Endothelial cell of umbilical vein (primary cell): ENCODE measurements around the gene PCDH9. TPM values are rescaled to one million over a fixed set of nuclear protein-coding genes. Genes with fewer than 3 reads are reported as not detected.

Experiments used
- BruUV-seq: library from RNA; stranded (reverse); fragments of 400-500 nt; replicated peaks from 2 replicates; lab custom pipeline; 2021; lab: Mats Ljungman, UMichigan
- CTCF ChIA-PET: fragments of 300-600, 350-600 bp; sonication (Branson Sonifier 250); formaldehyde crosslinking; loops from one replicate; lab custom pipeline; 2021; ENCODE audit warnings: antibody characterized with exemption, inconsistent platforms; lab: Charles Lee
- POLR2A ChIA-PET: fragments of 300-600, 350-600 bp; sonication (Branson Sonifier 250); formaldehyde crosslinking; loops from one replicate; lab custom pipeline; 2021; ENCODE audit warnings: antibody characterized with exemption, inconsistent platforms; lab: Charles Lee
- DNase-seq: peaks from one replicate; pipeline ENCODE4 v3.0.0-alpha.2; 2011; ENCODE audit warnings: low read depth, low spot score
- FAIRE-seq: peaks from 2 replicates; lab custom pipeline; 2011; peaks lifted over from hg19 to GRCh38; lab: Jason Lieb, UNC
- H2AFZ ChIP-seq: 2 replicates; pipeline ENCODE4 v1.6.0; 2012; ENCODE audit warnings: low read depth, low read length, control low read depth, inconsistent platforms
- H3K27ac ChIP-seq: 2 replicates; pipeline ENCODE4 v1.5.1; 2011; ENCODE audit warnings: low read depth, mild to moderate bottlenecking, control low read depth, low read length, moderate library complexity; ENCODE audit not compliant: insufficient read depth
- H3K27me3 ChIP-seq, 2 experiments: 2 replicates each; pipeline versions ENCODE4 v1.6.0 to v1.6.1; 2011; ENCODE audit warnings: low read length in 2 of 2, mixed read lengths in 1 of 2; ENCODE audit not compliant: control insufficient read depth in 2 of 2, insufficient read depth in 2 of 2
- H3K36me3 ChIP-seq, 2 experiments: 2 replicates in 1 of 2; 3 replicates in 1 of 2; pipeline ENCODE4 v1.5.1; 2011; ENCODE audit warnings: low read length in 2 of 2, mild to moderate bottlenecking in 1 of 2, moderate library complexity in 1 of 2; ENCODE audit not compliant: control insufficient read depth in 2 of 2, insufficient read depth in 2 of 2; ENCODE audit errors: extremely low read depth in 1 of 2
- H3K4me1 ChIP-seq: 3 replicates; pipeline ENCODE4 v1.5.1; 2011; ENCODE audit warnings: mild to moderate bottlenecking, low read length; ENCODE audit not compliant: control insufficient read depth, insufficient read depth; ENCODE audit errors: extremely low read depth
- H3K4me2 ChIP-seq: 2 replicates; pipeline ENCODE4 v1.6.1; 2011; ENCODE audit warnings: low read length, control low read depth, mixed read lengths; ENCODE audit not compliant: insufficient read depth
- H3K4me3 ChIP-seq, 3 experiments: fragments of 200-600 bp in 1 of 3; sonication (generic), shearing (Covaris generic) in 1 of 3; replicated peaks in 1 of 3; 2 replicates each; pipeline ENCODE4 v1.5.1; 2011 to 2016; ENCODE audit warnings: control low read depth in 3 of 3, low read length in 3 of 3, mild to moderate bottlenecking in 2 of 3, inconsistent platforms in 1 of 3, low read depth in 1 of 3, moderate library complexity in 1 of 3; ENCODE audit not compliant: insufficient read depth in 1 of 3
- H3K79me2 ChIP-seq: 2 replicates; pipeline ENCODE4 v1.6.0; 2012; ENCODE audit warnings: low read length, inconsistent platforms; ENCODE audit not compliant: control insufficient read depth, insufficient read depth
- H3K9ac ChIP-seq: replicated peaks from 2 replicates; pipeline ENCODE3; 2011; ENCODE audit warnings: low read length, control low read depth; ENCODE audit not compliant: insufficient read depth; ENCODE audit errors: extremely low read depth
- H3K9me1 ChIP-seq: replicated peaks from 3 replicates; pipeline ENCODE4 v1.6.0; 2011; ENCODE audit warnings: mild to moderate bottlenecking, low read length; ENCODE audit not compliant: control insufficient read depth, insufficient read depth; ENCODE audit errors: extremely low read depth
- H3K9me3 ChIP-seq: replicated peaks from 2 replicates; pipeline ENCODE4 v1.5.1; 2012; ENCODE audit warnings: low read length, inconsistent platforms; ENCODE audit not compliant: control insufficient read depth, insufficient read depth
- H4K20me1 ChIP-seq: replicated peaks from 2 replicates; pipeline ENCODE3; 2011; ENCODE audit warnings: mild to moderate bottlenecking, low read length; ENCODE audit not compliant: control insufficient read depth, insufficient read depth; ENCODE audit errors: extremely low read depth
- EZH2 ChIP-seq: IDR thresholded peaks from 2 replicates; pipeline ENCODE4 v1.6.1; 2012; ENCODE audit warnings: borderline replicate concordance, low read depth, mild to moderate bottlenecking, moderate library complexity, low read length, inconsistent platforms; ENCODE audit not compliant: severe bottlenecking
- FOS ChIP-seq: IDR thresholded peaks from 2 replicates; pipeline ENCODE4 v1.6.1; 2011; ENCODE audit warnings: mild to moderate bottlenecking, low read length, moderate library complexity, borderline replicate concordance; ENCODE audit not compliant: insufficient read depth
- GATA2 ChIP-seq: IDR thresholded peaks from 2 replicates; pipeline ENCODE4 v1.7.0; 2011; ENCODE audit warnings: low read depth, mild to moderate bottlenecking, moderate library complexity, mixed read lengths, low read length; ENCODE audit not compliant: insufficient read length, insufficient read depth
- JUN ChIP-seq: IDR thresholded peaks from 2 replicates; pipeline ENCODE4 v1.6.1; 2011; ENCODE audit warnings: borderline replicate concordance, low read depth; ENCODE audit not compliant: insufficient read length, insufficient read depth
- MYC ChIP-seq: IDR thresholded peaks from one replicate; pipeline ENCODE4 v1.6.1; 2011; ENCODE audit warnings: mild to moderate bottlenecking, low read depth, low read length
- POLR2A ChIP-seq: IDR thresholded peaks from 2 replicates; pipeline ENCODE4 v1.6.1; 2012; ENCODE audit warnings: low read depth, mild to moderate bottlenecking, control low read depth, low read length
- POLR2AphosphoS5 ChIP-seq: IDR thresholded peaks from 2 replicates; pipeline ENCODE4 v1.6.1; 2012; ENCODE audit warnings: low read depth, mild to moderate bottlenecking, control low read depth, low read length, moderate library complexity; ENCODE audit not compliant: insufficient read depth
- dilution Hi-C: fragments of 300-500 bp; cut with MboI; formaldehyde crosslinking; loops from one replicate; pipeline ENCODE4 v1.15.0; 2019; ENCODE audit warnings: low sequenced_read_pairs; ENCODE audit not compliant: extremely low pct_ligation_motif_present
- intact Hi-C: fragments of 100-400 bp; cut with micrococcal nuclease; formaldehyde crosslinking; loops from one replicate; pipeline ENCODE4 v1.10.0; 2022
- polyA plus RNA-seq, 4 experiments: library from polyadenylated mRNA; depleted of rRNA in 3 of 4; stranded (reverse) in 3 of 4; unstranded in 1 of 4; fragments of >200 nt; gene quantifications; 2 replicates each; pipeline versions ENCODE4 v1.2.1 to v1.2.3, GENCODE V29; 2011 to 2012; ENCODE audit warnings: missing spikeins in 1 of 4
- total RNA-seq: library from RNA; stranded (reverse); gene quantifications from 2 replicates; pipeline ENCODE4 v1.2.3, GENCODE V29; 2021
- TF ChIP-seq, protein P1 (sequence below): IDR thresholded peaks from 2 replicates; pipeline ENCODE4 v1.6.1; 2011; ENCODE audit not compliant: insufficient read depth, insufficient read length
- TF ChIP-seq, protein P2 (sequence below), 2 donors: IDR thresholded peaks; 1 replicate in 1 of 2; 2 replicates in 1 of 2; pipeline ENCODE4 v1.5.1; 2011; ENCODE audit warnings: low read length in 2 of 2, mild to moderate bottlenecking in 2 of 2, moderate library complexity in 2 of 2, control low read depth in 1 of 2, inconsistent platforms in 1 of 2, low read depth in 1 of 2; ENCODE audit not compliant: insufficient read depth in 1 of 2; ENCODE audit errors: extremely low read depth in 1 of 2

PCDH9 gene
- total and polyA plus RNA-seq, 2 donors (not counting 3 experiments of a cell fraction or from before 2014, with no cell fraction given), result 1.1 to 5.2 TPM

DNA sequence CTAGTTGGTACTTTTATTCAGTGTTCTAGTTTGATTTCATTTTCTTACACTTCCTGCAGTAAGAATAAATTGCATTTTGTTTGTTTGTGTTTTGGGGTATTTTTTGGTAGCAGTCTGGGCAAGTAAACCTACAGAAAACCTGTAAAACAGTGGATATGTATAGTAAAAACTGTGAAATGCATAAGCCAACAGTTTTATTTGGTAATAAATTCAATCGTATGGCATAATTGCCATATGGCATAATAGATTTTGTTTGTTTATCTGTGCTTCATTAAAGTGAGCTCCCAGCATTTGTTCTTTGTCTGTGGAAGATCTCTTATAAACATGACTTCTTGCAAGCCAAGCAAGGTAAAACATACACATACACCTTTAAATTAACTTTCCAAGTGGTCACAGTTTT is 111.9 kb downstream of the PCDH9 start:
- TF ChIP-seq EZH2 (no peak), JUN (no peak), GATA2 (no peak), POLR2A (no peak), MYC (no peak), POLR2AphosphoS5 (no peak), FOS (no peak)
- TF ChIP-seq, protein P1, sequence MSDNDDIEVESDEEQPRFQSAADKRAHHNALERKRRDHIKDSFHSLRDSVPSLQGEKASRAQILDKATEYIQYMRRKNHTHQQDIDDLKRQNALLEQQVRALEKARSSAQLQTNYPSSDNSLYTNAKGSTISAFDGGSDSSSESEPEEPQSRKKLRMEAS, result no peak
- TF ChIP-seq, protein P2, sequence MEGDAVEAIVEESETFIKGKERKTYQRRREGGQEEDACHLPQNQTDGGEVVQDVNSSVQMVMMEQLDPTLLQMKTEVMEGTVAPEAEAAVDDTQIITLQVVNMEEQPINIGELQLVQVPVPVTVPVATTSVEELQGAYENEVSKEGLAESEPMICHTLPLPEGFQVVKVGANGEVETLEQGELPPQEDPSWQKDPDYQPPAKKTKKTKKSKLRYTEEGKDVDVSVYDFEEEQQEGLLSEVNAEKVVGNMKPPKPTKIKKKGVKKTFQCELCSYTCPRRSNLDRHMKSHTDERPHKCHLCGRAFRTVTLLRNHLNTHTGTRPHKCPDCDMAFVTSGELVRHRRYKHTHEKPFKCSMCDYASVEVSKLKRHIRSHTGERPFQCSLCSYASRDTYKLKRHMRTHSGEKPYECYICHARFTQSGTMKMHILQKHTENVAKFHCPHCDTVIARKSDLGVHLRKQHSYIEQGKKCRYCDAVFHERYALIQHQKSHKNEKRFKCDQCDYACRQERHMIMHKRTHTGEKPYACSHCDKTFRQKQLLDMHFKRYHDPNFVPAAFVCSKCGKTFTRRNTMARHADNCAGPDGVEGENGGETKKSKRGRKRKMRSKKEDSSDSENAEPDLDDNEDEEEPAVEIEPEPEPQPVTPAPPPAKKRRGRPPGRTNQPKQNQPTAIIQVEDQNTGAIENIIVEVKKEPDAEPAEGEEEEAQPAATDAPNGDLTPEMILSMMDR (IDR thresholded peaks at IDR 0.05; ENCODE audit: extremely low read depth in 1 of 2, insufficient read depth in 1 of 2, low read depth in 1 of 2, low read length in 2 of 2), result no peak
- Histone ChIP-seq H2AFZ (no peak overlapping the region), H3K27ac (no peak overlapping the region), H3K27me3 (no peaks in the 10 kb centered on the region), H3K4me1 (peaks cover 3% of the 10 kb centered on the region), H3K4me3 (no peak overlapping the region), H3K79me2 (no peaks in the 10 kb centered on the region), H3K9me1 (no peaks in the 10 kb centered on the region), H3K9me3 (no peaks in the 10 kb centered on the region), H4K20me1 (no peaks in the 10 kb centered on the region), H3K9ac (no peak overlapping the region), H3K36me3 (no peaks in the 10 kb centered on the region), H3K4me2 (no peak overlapping the region)
- FAIRE-seq, result no peak
- DNase-seq, result no peak
- ChIA-PET CTCF (interaction anchor here (1.4 kb wide), 1 partner anchor 18 kb away, joined by 3 read pairs; no protein-coding TSS in a partner anchor), POLR2A (no interaction called here)
- dilution Hi-C loops (no loop called here), intact Hi-C loops (no loop called here)
- no TSS peak for BruUV-seq
